HepG2 (cell line): ENCODE measurements around the gene ZDHHC11. TPM values are rescaled to one million over a fixed set of nuclear protein-coding genes. Genes with fewer than 3 reads are reported as not detected.

ENCODE experiments used
- ATAC-seq: fragments of 200-7000 bp; cut with Tn5 transposase; 3 replicates; pipeline ENCODE4 v1.9.1; 2020; ENCODE audit warnings: mild to moderate bottlenecking, moderate library complexity
- BruUV-seq: library from RNA; stranded (reverse); fragments of 400-500 nt; replicated peaks from 2 replicates; lab custom pipeline; 2021; lab: Mats Ljungman, UMichigan
- CTCF ChIA-PET: fragments of 300-600 bp; formaldehyde crosslinking; extraction: SDS; loops from one replicate; lab custom pipeline; 2021; ENCODE audit warnings: low total read pairs, inconsistent platforms, low intra/inter-chr PET ratio; lab: Yijun Ruan, JAX
- POLR2A ChIA-PET: fragments of 350-600 bp; sonication (Branson Sonifier 250); formaldehyde crosslinking; loops from one replicate; lab custom pipeline; 2020; ENCODE audit warnings: antibody characterized with exemption, inconsistent platforms; lab: Yijun Ruan, JAX
- DNase-seq: peaks from one replicate; pipeline ENCODE4 v3.0.0-alpha.2; 2015; ENCODE audit warnings: low spot score
- FAIRE-seq: peaks from 3 replicates; lab custom pipeline; 2011; peaks lifted over from hg19 to GRCh38; lab: Jason Lieb, UNC
- H2AFZ ChIP-seq: one replicate; pipeline ENCODE4 v1.6.1; 2011; ENCODE audit warnings: low read length, inconsistent platforms
- H3K27ac ChIP-seq: fragments of 300-600 bp; 3 replicates; pipeline ENCODE4 v1.8.0; 2011; ENCODE audit warnings: mixed run types, mild to moderate bottlenecking, mixed read lengths, low read length, inconsistent platforms; ENCODE audit not compliant: insufficient read depth; ENCODE audit errors: extremely low read length
- H3K27me3 ChIP-seq, 2 experiments: fragments of 200-600 bp in 1 of 2; 2 replicates in 1 of 2; 3 replicates in 1 of 2; pipeline versions ENCODE4 v1.6.0 to v1.8.0; 2011; ENCODE audit warnings: low read length in 2 of 2, mild to moderate bottlenecking in 2 of 2, moderate library complexity in 2 of 2, inconsistent platforms in 1 of 2; ENCODE audit not compliant: insufficient read depth in 2 of 2, control insufficient read depth in 1 of 2
- H3K36me3 ChIP-seq, 2 experiments: fragments of 200-600 bp in 1 of 2; replicated peaks in 1 of 2; 2 replicates in 1 of 2; 3 replicates in 1 of 2; pipeline versions ENCODE4 v1.5.1 to v1.8.0; 2011; ENCODE audit warnings: low read length in 2 of 2, inconsistent platforms in 1 of 2; ENCODE audit not compliant: insufficient read depth in 2 of 2, control insufficient read depth in 1 of 2
- H3K4me1 ChIP-seq: 2 replicates; pipeline ENCODE4 v1.5.1; 2012; ENCODE audit warnings: low read length, inconsistent platforms; ENCODE audit not compliant: insufficient read depth
- H3K4me2 ChIP-seq: 2 replicates; pipeline ENCODE4 v1.6.0; 2011; ENCODE audit warnings: low read depth, low read length, inconsistent platforms
- H3K4me3 ChIP-seq, 3 experiments: fragments of 200-600 bp in 1 of 3; sonication (generic), shearing (Covaris generic) in 1 of 3; replicated peaks in 1 of 3; 2 replicates each; pipeline ENCODE4 v1.5.1; 2011 to 2016; ENCODE audit warnings: low read length in 3 of 3, inconsistent platforms in 2 of 3, low read depth in 2 of 3, mild to moderate bottlenecking in 2 of 3, control low read depth in 1 of 3, mixed read lengths in 1 of 3; ENCODE audit not compliant: insufficient read depth in 1 of 3
- H3K79me2 ChIP-seq: one replicate; pipeline ENCODE4 v1.6.1; 2011; ENCODE audit warnings: low read length, inconsistent platforms; ENCODE audit not compliant: insufficient read depth
- H3K9ac ChIP-seq: 2 replicates; pipeline ENCODE4 v1.6.0; 2011; ENCODE audit warnings: mild to moderate bottlenecking, low read depth, low read length, inconsistent platforms; ENCODE audit not compliant: insufficient read depth
- H3K9me3 ChIP-seq: 2 replicates; pipeline ENCODE4 v1.5.1; 2012; ENCODE audit warnings: mild to moderate bottlenecking, low read length
- H4K20me1 ChIP-seq: 2 replicates; pipeline ENCODE4 v1.6.0; 2011; ENCODE audit warnings: inconsistent platforms, mild to moderate bottlenecking, low read length, moderate library complexity; ENCODE audit not compliant: insufficient read depth
- ADNP ChIP-seq: sonication (generic); formaldehyde crosslinking; IDR thresholded peaks from 2 replicates; pipeline ENCODE4 v1.4.0; 2020; ENCODE audit warnings: missing genetic modification reagents
- AGO1 ChIP-seq: fragments of 200-400 bp; formaldehyde crosslinking; IDR thresholded peaks from 2 replicates; pipeline ENCODE4 v1.6.1; 2017; ENCODE audit warnings: mild to moderate bottlenecking, low read depth, low read length, moderate library complexity; ENCODE audit not compliant: poor library complexity, severe bottlenecking
- CBX5 ChIP-seq: sonication (generic); formaldehyde crosslinking; IDR thresholded peaks from 2 replicates; pipeline ENCODE4 v1.4.0; 2020; ENCODE audit warnings: missing genetic modification reagents, borderline replicate concordance
- KLF15 ChIP-seq: sonication (generic); formaldehyde crosslinking; IDR thresholded peaks from 2 replicates; pipeline ENCODE4 v1.8.1; 2023; ENCODE audit warnings: borderline replicate concordance, mild to moderate bottlenecking, inconsistent platforms, missing genetic modification reagents, mixed read lengths
- NR2F2 ChIP-seq: IDR thresholded peaks from 2 replicates; pipeline ENCODE4 v1.6.1; 2012; ENCODE audit warnings: low read depth, inconsistent platforms, borderline replicate concordance
- SNAPC2 ChIP-seq: sonication (generic); formaldehyde crosslinking; IDR thresholded peaks from 2 replicates; pipeline ENCODE4 v1.8.1; 2022; ENCODE audit warnings: mild to moderate bottlenecking, missing genetic modification reagents
- SOX5 ChIP-seq: IDR thresholded peaks from 2 replicates; pipeline ENCODE4 v1.6.1; 2016; ENCODE audit warnings: borderline replicate concordance
- THYN1 ChIP-seq: sonication (generic); formaldehyde crosslinking; IDR thresholded peaks from 2 replicates; pipeline ENCODE4 v1.8.1; 2023; ENCODE audit warnings: low read depth, mild to moderate bottlenecking, moderate library complexity, missing genetic modification reagents, borderline replicate concordance
- ZBTB42 ChIP-seq: sonication (generic); formaldehyde crosslinking; IDR thresholded peaks from 2 replicates; pipeline ENCODE4 v1.5.0; 2020; ENCODE audit warnings: mild to moderate bottlenecking, missing genetic modification reagents
- ZFAT ChIP-seq: sonication (generic); formaldehyde crosslinking; conservative IDR thresholded peaks from 2 replicates; pipeline ENCODE4 v1.8.1; 2023; ENCODE audit warnings: missing genetic modification reagents, inconsistent platforms
- ZNF224 ChIP-seq: sonication (generic); formaldehyde crosslinking; IDR thresholded peaks from 2 replicates; pipeline ENCODE4 v1.5.0; 2020; ENCODE audit warnings: mild to moderate bottlenecking, missing genetic modification reagents
- ZNF672 ChIP-seq: sonication (generic); formaldehyde crosslinking; IDR thresholded peaks from 2 replicates; pipeline ENCODE4 v1.8.1; 2022; ENCODE audit warnings: missing genetic modification reagents
- ZNF780A ChIP-seq: sonication (generic); formaldehyde crosslinking; IDR thresholded peaks from 2 replicates; pipeline ENCODE4 v1.8.0; 2022; ENCODE audit warnings: mild to moderate bottlenecking, missing genetic modification reagents, moderate library complexity
- ZNF879 ChIP-seq: sonication (generic); formaldehyde crosslinking; IDR thresholded peaks from 2 replicates; pipeline ENCODE4 v1.8.1; 2023; ENCODE audit warnings: missing genetic modification reagents
- whole genome bisulfite sequencing: methylation state at CpG from one replicate; pipeline ENCODE4 v1.1.6; 2017; ENCODE audit warnings: low lambda C conversion rate; 5-methylcytosine and 5-hydroxymethylcytosine counted together
- in situ Hi-C: cut with HindIII; loops from 2 replicates; pipeline ENCODE4 v1.10.0; 2017; ENCODE audit warnings: low pct_unique_long_range_greater_than_20kb; ENCODE audit not compliant: extremely low pct_ligation_motif_present
- intact Hi-C: fragments of 100-400 bp; cut with micrococcal nuclease; formaldehyde crosslinking; loops from one replicate; pipeline ENCODE4 v1.10.0; 2022; ENCODE audit not compliant: unreplicated experiment
- polyA plus RNA-seq, 8 experiments: library from polyadenylated mRNA; depleted of rRNA in 3 of 8; stranded (reverse) in 7 of 8; unstranded in 1 of 8; fragments of >200 nt; fragmentation: Illumina TruSeq in 4 of 8; extraction: Trizol in 4 of 8; gene quantifications; 2 replicates each; pipeline versions ENCODE4 v1.2.1 to v1.2.3, GENCODE V29; 2011 to 2016; ENCODE audit warnings: low read depth in 4 of 8, missing spikeins in 1 of 8, mixed read lengths in 1 of 8; ENCODE audit not compliant: insufficient read depth in 1 of 8
- total RNA-seq, 5 experiments: library from RNA; depleted of rRNA; stranded (reverse); fragments of >200 nt; fragmentation: Illumina TruSeq; extraction: Trizol; gene quantifications; 2 replicates each; pipeline ENCODE4 v1.2.3, GENCODE V29; 2016; ENCODE audit warnings: low read depth in 1 of 5
- TF ChIP-seq, protein P1 (sequence below): sonication (generic); formaldehyde crosslinking; IDR thresholded peaks from 2 replicates; pipeline ENCODE4 v1.8.1; 2023; ENCODE audit warnings: mild to moderate bottlenecking, missing genetic modification reagents
- TF ChIP-seq, protein P2 (sequence below): sonication (generic); formaldehyde crosslinking; IDR thresholded peaks from 2 replicates; pipeline ENCODE4 v1.8.1; 2023; ENCODE audit warnings: mild to moderate bottlenecking, moderate library complexity, missing genetic modification reagents
- TF ChIP-seq, protein P3 (sequence below): sonication (generic); formaldehyde crosslinking; IDR thresholded peaks from 2 replicates; pipeline ENCODE4 v1.5.1; 2020; ENCODE audit warnings: missing genetic modification reagents, mild to moderate bottlenecking, borderline replicate concordance

Gene ZDHHC11
- total and polyA plus RNA-seq, 2 of the 13 experiments (the other 11 are each of a cell fraction or from before 2014, with no cell fraction given), result 2.1 to 4.0 TPM

DNA sequence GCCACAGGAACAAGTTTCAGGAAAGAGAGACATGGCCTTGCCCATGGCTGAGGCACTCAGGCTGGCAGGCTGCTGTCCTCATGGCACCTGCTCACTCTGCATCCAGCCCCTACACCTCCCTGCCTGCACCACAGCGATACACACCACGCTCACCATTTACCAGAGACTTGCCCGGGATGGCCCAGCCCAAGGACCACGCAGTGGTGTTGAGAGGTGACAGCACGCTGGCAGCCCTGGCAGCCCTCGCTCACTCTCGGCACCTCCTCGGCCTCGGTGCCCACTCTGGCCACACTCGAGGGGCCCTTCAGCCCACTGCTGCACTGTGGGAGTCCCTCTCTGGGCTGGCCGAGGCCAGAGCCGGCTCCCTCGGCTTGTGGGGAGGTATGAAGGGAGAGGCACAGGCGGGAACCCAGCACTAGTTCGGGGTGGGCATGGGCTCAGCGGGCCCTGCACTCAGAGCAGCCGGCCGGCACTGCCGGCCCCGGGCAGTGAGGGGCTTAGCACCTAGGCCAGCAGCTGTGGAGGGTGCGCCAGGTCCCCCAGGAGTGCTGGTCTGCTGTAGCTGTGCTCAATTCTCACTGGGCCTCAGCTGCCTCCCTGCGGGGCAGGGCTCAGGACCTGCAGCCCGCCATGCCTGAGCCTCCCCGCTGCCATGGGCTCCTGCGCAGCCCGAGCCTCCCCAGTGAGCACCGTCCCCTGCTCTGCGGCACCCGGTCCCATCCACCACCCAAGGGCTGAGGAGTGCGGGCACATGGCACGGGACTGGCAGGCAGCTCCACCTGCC lies 86.6 kb downstream of the ZDHHC11 start:
- Histone ChIP-seq H3K79me2 (no peaks in the 10 kb centered on the region), H2AFZ (no peak overlapping the region), H3K9ac (no peak overlapping the region), H3K4me3 (no peak overlapping the region), H3K4me1 (peaks cover 14% of the 10 kb centered on the region), H3K27me3 (peaks cover 1 to 42% of the 10 kb centered on the region in 2 experiments; a peak in 4 of 5 replicates), H4K20me1 (no peaks in the 10 kb centered on the region), H3K27ac (no peak overlapping the region), H3K9me3 (no peaks in the 10 kb centered on the region), H3K4me2 (no peak overlapping the region), H3K36me3 (no peaks in the 10 kb centered on the region)
- intact Hi-C loops (no loop called here), in situ Hi-C loops (no loop called here)
- BruUV-seq, result no TSS peak
- 70% methylated on average over 31 of the region's 31 CpGs for WGBS
- no peak for FAIRE-seq
- ChIA-PET CTCF (no interaction called here), POLR2A (no interaction called here)
- TF ChIP-seq ZNF224 (CRISPR knock-in tag) (no peak), CBX5 (CRISPR knock-in tag) (no peak), ZNF780A (CRISPR knock-in tag) (no peak), SNAPC2 (CRISPR knock-in tag) (no peak), AGO1 (no peak), ZNF672 (CRISPR knock-in tag) (no peak), THYN1 (no peak), KLF15 (no peak), ZFAT (CRISPR knock-in tag) (no peak), ZNF879 (CRISPR knock-in tag) (no peak), NR2F2 (no peak), ADNP (CRISPR knock-in tag) (no peak), SOX5 (CRISPR knock-in tag) (no peak), ZBTB42 (CRISPR knock-in tag) (no peak)
- TF ChIP-seq, protein P1, sequence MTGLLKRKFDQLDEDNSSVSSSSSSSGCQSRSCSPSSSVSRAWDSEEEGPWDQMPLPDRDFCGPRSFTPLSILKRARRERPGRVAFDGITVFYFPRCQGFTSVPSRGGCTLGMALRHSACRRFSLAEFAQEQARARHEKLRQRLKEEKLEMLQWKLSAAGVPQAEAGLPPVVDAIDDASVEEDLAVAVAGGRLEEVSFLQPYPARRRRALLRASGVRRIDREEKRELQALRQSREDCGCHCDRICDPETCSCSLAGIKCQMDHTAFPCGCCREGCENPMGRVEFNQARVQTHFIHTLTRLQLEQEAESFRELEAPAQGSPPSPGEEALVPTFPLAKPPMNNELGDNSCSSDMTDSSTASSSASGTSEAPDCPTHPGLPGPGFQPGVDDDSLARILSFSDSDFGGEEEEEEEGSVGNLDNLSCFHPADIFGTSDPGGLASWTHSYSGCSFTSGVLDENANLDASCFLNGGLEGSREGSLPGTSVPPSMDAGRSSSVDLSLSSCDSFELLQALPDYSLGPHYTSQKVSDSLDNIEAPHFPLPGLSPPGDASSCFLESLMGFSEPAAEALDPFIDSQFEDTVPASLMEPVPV (CRISPR knock-in tag), result no peak
- TF ChIP-seq, protein P2, sequence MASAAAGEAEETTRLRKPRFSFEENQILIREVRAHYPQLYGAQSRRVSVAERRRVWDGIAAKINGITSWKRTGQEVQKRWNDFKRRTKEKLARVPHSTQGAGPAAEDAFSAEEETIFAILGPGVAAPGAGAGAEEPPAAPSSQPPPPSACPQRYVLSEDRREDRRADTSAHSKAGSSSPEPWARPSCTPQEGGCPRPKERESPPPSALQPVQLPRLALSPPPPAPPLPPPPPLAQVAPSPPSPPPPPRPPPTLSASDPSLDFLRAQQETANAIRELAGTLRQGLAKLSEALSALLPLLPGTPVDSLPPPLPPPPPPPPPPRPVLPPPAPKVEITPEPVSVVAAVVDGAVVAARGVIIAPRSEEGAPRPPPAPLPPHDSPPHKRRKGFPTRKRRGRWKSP (CRISPR knock-in tag), result no peak
- TF ChIP-seq, protein P3, sequence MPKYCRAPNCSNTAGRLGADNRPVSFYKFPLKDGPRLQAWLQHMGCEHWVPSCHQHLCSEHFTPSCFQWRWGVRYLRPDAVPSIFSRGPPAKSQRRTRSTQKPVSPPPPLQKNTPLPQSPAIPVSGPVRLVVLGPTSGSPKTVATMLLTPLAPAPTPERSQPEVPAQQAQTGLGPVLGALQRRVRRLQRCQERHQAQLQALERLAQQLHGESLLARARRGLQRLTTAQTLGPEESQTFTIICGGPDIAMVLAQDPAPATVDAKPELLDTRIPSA (CRISPR knock-in tag), result no peak
- no peak for ATAC-seq
- no peak for DNase-seq
